ENCODE results near the gene C12orf75. TPM values are rescaled to one million over a fixed set of nuclear protein-coding genes. Genes with fewer than 3 reads are reported as not detected.

The C12orf75 gene
- total and polyA plus RNA-seq, 5 donors from 2014 or later = 53.0 to 184 (median 86.1) TPM

GRCh38 chr12:105409801-105410471 is 79.4 kb downstream of the C12orf75 start:
- ATAC-seq (ENCODE audit: low read depth in 2 of 2) = peak in 1 of 2 donors; percentile 39
- Histone ChIP-seq H3K36me3 (ENCODE audit: control insufficient read depth, insufficient read depth, low read length) (no peaks in the 10 kb centered on the region), H3K4me1 (ENCODE audit: control insufficient read depth, insufficient read depth, low read length, poor library complexity, severe bottlenecking) (peaks cover 12% of the 10 kb centered on the region), H3K27ac (ENCODE audit: insufficient read depth, low read length, poor library complexity, severe bottlenecking) (no peak overlapping the region), H3K4me3 (ENCODE audit: low read depth, low read length) (peak overlapping the region; percentile 48), H3K27me3 (ENCODE audit: control insufficient read depth, insufficient read depth, low read length) (peaks cover 5% of the 10 kb centered on the region), H3K9me3 (ENCODE audit: control insufficient read depth in 2 of 2, low read length in 2 of 2) (no peaks in the 10 kb centered on the region)
- H3K4me3 Mint-ChIP-seq = peak overlapping the region in 3 of 4 donors; percentile 62 to 85 (median 83)
- no peaks in the 10 kb centered on the region for H3K9me3 Mint-ChIP-seq
- peak in 2 of 3 donors; percentile 3 to 19 for DNase-seq
- peak overlapping the region; percentile 26 to 66 (median 59) for H3K27ac Mint-ChIP-seq
- H3K36me3 Mint-ChIP-seq = peaks cover 2% of the 10 kb centered on the region
- H3K4me1 Mint-ChIP-seq = peaks cover 12 to 22% (median 15%) of the 10 kb centered on the region in 4 donors
- peaks cover 8% of the 10 kb centered on the region for H3K27me3 Mint-ChIP-seq

DNA sequence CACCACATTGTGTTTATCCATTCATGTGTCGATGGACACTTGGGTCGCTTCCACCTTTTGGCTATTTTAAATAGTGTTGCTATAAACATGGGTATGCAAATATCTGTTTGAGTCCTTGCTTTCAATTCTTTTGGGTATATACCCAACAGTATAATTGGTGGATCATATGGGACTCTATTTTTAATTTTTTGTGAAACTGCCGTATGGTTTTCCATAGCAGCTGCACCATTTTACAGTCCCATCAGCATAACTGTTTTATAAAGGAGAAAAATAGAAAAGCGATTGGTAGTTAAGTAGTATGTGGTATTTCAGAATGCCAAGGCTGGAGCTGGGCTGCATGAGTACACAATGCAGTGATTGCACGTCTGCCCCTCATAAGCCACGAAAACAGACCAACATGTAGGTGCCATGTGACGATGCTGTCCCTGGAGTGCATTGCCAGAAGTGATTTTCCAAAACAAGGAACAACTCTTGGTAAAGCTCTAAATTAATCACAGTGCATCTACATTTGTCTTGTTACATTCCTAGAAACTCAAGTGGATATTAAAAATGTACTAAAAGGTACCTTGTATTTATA is 83.5 kb downstream of the C12orf75 start:
- Histone ChIP-seq H3K27me3 (ENCODE audit: control insufficient read depth, insufficient read depth, low read length) (peaks cover 5% of the 10 kb centered on the region), H3K9me3 (ENCODE audit: control insufficient read depth in 2 of 2, low read length in 2 of 2) (no peaks in the 10 kb centered on the region), H3K27ac (ENCODE audit: insufficient read depth, low read length, poor library complexity, severe bottlenecking) (no peak overlapping the region), H3K36me3 (ENCODE audit: control insufficient read depth, insufficient read depth, low read length) (no peaks in the 10 kb centered on the region), H3K4me3 (ENCODE audit: low read depth, low read length) (no peak overlapping the region), H3K4me1 (ENCODE audit: control insufficient read depth, insufficient read depth, low read length, poor library complexity, severe bottlenecking) (peaks cover 12% of the 10 kb centered on the region)
- ATAC-seq (ENCODE audit: low read depth in 2 of 2) (no peak), DNase-seq (no peak)
- H3K27ac Mint-ChIP-seq = no peak overlapping the region
- peaks cover 11 to 15% (median 15%) of the 10 kb centered on the region in 4 donors for H3K4me1 Mint-ChIP-seq
- peaks cover 18% of the 10 kb centered on the region for H3K27me3 Mint-ChIP-seq
- H3K9me3 Mint-ChIP-seq = no peaks in the 10 kb centered on the region
- H3K36me3 Mint-ChIP-seq = no peaks in the 10 kb centered on the region
- H3K4me3 Mint-ChIP-seq = no peak overlapping the region

- no peaks in the 10 kb centered on the region for H3K9me3 Mint-ChIP-seq
- no peaks in the 10 kb centered on the region for H3K36me3 Mint-ChIP-seq
- Histone ChIP-seq H3K27me3 (ENCODE audit: control insufficient read depth, insufficient read depth, low read length) (peaks cover 5% of the 10 kb centered on the region), H3K36me3 (ENCODE audit: control insufficient read depth, insufficient read depth, low read length) (no peaks in the 10 kb centered on the region), H3K4me1 (ENCODE audit: control insufficient read depth, insufficient read depth, low read length, poor library complexity, severe bottlenecking) (no peaks in the 10 kb centered on the region), H3K9me3 (ENCODE audit: control insufficient read depth in 2 of 2, low read length in 2 of 2) (no peaks in the 10 kb centered on the region), H3K27ac (ENCODE audit: insufficient read depth, low read length, poor library complexity, severe bottlenecking) (no peak overlapping the region), H3K4me3 (ENCODE audit: low read depth, low read length) (no peak overlapping the region)
- H3K27ac Mint-ChIP-seq = no peak overlapping the region
- no peak for ATAC-seq (ENCODE audit: low read depth in 2 of 2)
- H3K4me3 Mint-ChIP-seq = no peak overlapping the region
- DNase-seq = no peak
- H3K27me3 Mint-ChIP-seq = peaks cover 10% of the 10 kb centered on the region
- H3K4me1 Mint-ChIP-seq = no peaks in the 10 kb centered on the region
These were observed 87.2 kb downstream of the C12orf75 start for GRCh38 chr12:105417732-105418131.

DNA sequence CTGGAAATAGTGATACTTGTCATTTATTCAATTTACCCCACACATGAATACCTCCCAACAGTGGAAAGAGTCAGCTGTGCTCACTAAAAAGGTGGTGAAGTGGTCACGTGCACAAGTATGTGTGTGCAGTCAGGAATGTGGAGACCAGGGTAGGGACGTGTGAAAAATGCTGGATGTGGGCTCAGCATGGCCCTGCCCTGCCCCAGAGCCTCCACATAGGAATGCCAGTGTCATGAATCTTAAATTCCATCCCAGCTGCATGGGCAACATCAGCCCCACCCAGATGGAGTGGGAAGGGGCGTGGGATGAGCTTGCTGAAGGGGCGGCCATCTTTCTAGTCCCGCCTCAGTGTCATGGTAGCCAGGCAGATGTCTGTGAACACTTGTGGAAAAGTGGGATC is 87.7 kb downstream of the C12orf75 start:
- peaks cover 5% of the 10 kb centered on the region for H3K27me3 ChIP-seq (ENCODE audit: control insufficient read depth, insufficient read depth, low read length)
- no peaks in the 10 kb centered on the region for H3K36me3 ChIP-seq (ENCODE audit: control insufficient read depth, insufficient read depth, low read length)
- no peak for ATAC-seq (ENCODE audit: low read depth in 2 of 2)
- H3K27me3 Mint-ChIP-seq = peaks cover 10% of the 10 kb centered on the region
- no peak overlapping the region for H3K4me3 Mint-ChIP-seq
- H3K9me3 Mint-ChIP-seq = no peaks in the 10 kb centered on the region
- H3K36me3 Mint-ChIP-seq = no peaks in the 10 kb centered on the region
- no peak overlapping the region for H3K27ac Mint-ChIP-seq
- no peak for DNase-seq
- H3K4me1 ChIP-seq (ENCODE audit: control insufficient read depth, insufficient read depth, low read length, poor library complexity, severe bottlenecking) = no peaks in the 10 kb centered on the region
- no peaks in the 10 kb centered on the region for H3K4me1 Mint-ChIP-seq
- no peaks in the 10 kb centered on the region for H3K9me3 ChIP-seq (ENCODE audit: control insufficient read depth in 2 of 2, low read length in 2 of 2)
- H3K4me3 ChIP-seq (ENCODE audit: low read depth, low read length) = no peak overlapping the region
- H3K27ac ChIP-seq (ENCODE audit: insufficient read depth, low read length, poor library complexity, severe bottlenecking) = no peak overlapping the region

DNA sequence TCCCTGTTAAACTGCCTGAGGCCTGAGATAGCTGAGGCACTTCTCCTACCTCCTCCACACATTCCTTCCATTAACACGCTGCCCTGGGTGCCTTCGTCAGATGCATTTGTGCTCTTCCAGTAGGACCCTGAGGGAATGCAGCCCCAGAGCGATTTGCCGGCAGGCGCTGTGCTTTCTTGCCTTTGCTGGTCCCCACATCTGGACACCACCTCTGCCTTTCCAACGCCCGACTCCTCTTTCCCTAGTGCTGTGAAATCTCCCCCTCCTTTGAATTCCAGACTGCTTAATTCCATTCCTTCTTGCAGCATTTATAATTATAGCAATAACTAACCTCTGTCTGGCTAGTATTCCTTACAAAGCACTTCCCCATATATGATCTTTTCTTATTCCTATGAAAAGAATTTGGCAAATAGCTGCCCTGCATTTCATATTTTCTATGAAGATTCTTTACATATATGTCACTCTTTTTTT is 88.4 kb downstream of the C12orf75 start:
- H3K27ac Mint-ChIP-seq = no peak overlapping the region
- H3K4me1 ChIP-seq (ENCODE audit: control insufficient read depth, insufficient read depth, low read length, poor library complexity, severe bottlenecking) = no peaks in the 10 kb centered on the region
- ATAC-seq (ENCODE audit: low read depth in 2 of 2) (no peak), DNase-seq (no peak)
- H3K4me3 ChIP-seq (ENCODE audit: low read depth, low read length) = no peak overlapping the region
- H3K27ac ChIP-seq (ENCODE audit: insufficient read depth, low read length, poor library complexity, severe bottlenecking) = no peak overlapping the region
- H3K27me3 ChIP-seq (ENCODE audit: control insufficient read depth, insufficient read depth, low read length) = peaks cover 5% of the 10 kb centered on the region
- H3K4me1 Mint-ChIP-seq = no peaks in the 10 kb centered on the region
- H3K36me3 ChIP-seq (ENCODE audit: control insufficient read depth, insufficient read depth, low read length) = no peaks in the 10 kb centered on the region
- H3K9me3 Mint-ChIP-seq = no peaks in the 10 kb centered on the region
- no peak overlapping the region for H3K4me3 Mint-ChIP-seq
- peaks cover 10% of the 10 kb centered on the region for H3K27me3 Mint-ChIP-seq
- no peaks in the 10 kb centered on the region for H3K9me3 ChIP-seq (ENCODE audit: control insufficient read depth in 2 of 2, low read length in 2 of 2)
- no peaks in the 10 kb centered on the region for H3K36me3 Mint-ChIP-seq

DNA sequence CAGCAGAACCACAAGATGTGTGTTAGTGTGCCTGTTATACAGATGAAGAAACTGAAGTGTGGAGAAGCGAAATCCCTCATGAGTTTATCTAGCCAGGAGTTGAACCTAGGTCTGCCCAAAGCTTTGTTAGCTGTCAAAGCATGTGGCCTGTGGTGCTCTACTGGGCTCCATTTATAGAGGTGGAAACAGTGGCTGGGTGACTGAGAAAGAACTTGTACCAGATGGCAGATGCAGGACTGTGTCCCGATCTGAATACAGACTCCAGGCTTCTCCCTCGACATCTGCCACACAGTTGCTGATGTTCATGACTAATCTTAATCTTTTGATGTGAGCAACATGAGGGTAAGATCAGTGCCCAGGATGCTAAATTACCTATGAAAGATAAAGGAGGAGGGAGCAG is 89.1 kb downstream of the C12orf75 start:
- no peak overlapping the region for H3K4me3 Mint-ChIP-seq
- no peak overlapping the region for H3K4me3 ChIP-seq (ENCODE audit: low read depth, low read length)
- no peaks in the 10 kb centered on the region for H3K4me1 ChIP-seq (ENCODE audit: control insufficient read depth, insufficient read depth, low read length, poor library complexity, severe bottlenecking)
- no peaks in the 10 kb centered on the region for H3K36me3 ChIP-seq (ENCODE audit: control insufficient read depth, insufficient read depth, low read length)
- no peaks in the 10 kb centered on the region for H3K36me3 Mint-ChIP-seq
- no peaks in the 10 kb centered on the region for H3K4me1 Mint-ChIP-seq
- H3K27ac ChIP-seq (ENCODE audit: insufficient read depth, low read length, poor library complexity, severe bottlenecking) = no peak overlapping the region
- H3K27me3 Mint-ChIP-seq = peaks cover 10% of the 10 kb centered on the region
- DNase-seq (no peak), ATAC-seq (ENCODE audit: low read depth in 2 of 2) (no peak)
- H3K27me3 ChIP-seq (ENCODE audit: control insufficient read depth, insufficient read depth, low read length) = peaks cover 2% of the 10 kb centered on the region
- H3K9me3 ChIP-seq (ENCODE audit: control insufficient read depth in 2 of 2, low read length in 2 of 2) = no peaks in the 10 kb centered on the region
- H3K27ac Mint-ChIP-seq = no peak overlapping the region
- H3K9me3 Mint-ChIP-seq = no peaks in the 10 kb centered on the region

DNA sequence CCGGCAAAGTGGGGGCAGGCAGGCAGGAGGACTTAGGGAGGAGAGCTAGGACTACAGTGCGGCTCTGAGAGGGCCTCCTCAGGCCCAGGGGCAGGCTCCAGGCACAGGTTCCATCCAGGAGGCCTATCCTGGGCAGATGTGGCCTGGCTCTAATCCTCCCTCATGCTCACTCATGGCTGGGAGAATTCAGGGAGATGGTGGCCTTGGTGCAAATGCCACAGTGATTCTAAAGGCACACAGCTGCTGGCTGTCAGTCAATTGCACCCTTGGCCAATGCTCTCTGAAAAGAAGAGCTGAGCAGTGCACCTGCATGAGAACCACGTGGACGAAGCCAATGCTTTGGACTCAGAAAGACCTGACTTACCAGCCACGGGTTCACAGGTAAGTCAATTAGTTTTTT is 89.6 kb downstream of the C12orf75 start:
- no peak for DNase-seq
- no peaks in the 10 kb centered on the region for H3K4me1 Mint-ChIP-seq
- H3K36me3 Mint-ChIP-seq = no peaks in the 10 kb centered on the region
- no peak overlapping the region for H3K27ac ChIP-seq (ENCODE audit: insufficient read depth, low read length, poor library complexity, severe bottlenecking)
- H3K9me3 Mint-ChIP-seq = no peaks in the 10 kb centered on the region
- no peak overlapping the region for H3K4me3 Mint-ChIP-seq
- peaks cover 9% of the 10 kb centered on the region for H3K27me3 Mint-ChIP-seq
- H3K4me1 ChIP-seq (ENCODE audit: control insufficient read depth, insufficient read depth, low read length, poor library complexity, severe bottlenecking) = no peaks in the 10 kb centered on the region
- H3K27ac Mint-ChIP-seq = no peak overlapping the region
- no peak overlapping the region for H3K4me3 ChIP-seq (ENCODE audit: low read depth, low read length)
- ATAC-seq (ENCODE audit: low read depth in 2 of 2) = no peak
- H3K9me3 ChIP-seq (ENCODE audit: control insufficient read depth in 2 of 2, low read length in 2 of 2) = no peaks in the 10 kb centered on the region
- no peaks in the 10 kb centered on the region for H3K36me3 ChIP-seq (ENCODE audit: control insufficient read depth, insufficient read depth, low read length)
- H3K27me3 ChIP-seq (ENCODE audit: control insufficient read depth, insufficient read depth, low read length) = no peaks in the 10 kb centered on the region
